Neural progenitor cell (in vitro differentiated cells): ENCODE results near the gene ONECUT1.

Experiments used
- EZH2 ChIP-seq: fragments of 200-600 bp; sonication (generic); IDR thresholded peaks from 2 replicates; pipeline ENCODE4 v1.6.1; 2017; ENCODE audit warnings: antibody characterized with exemption, mild to moderate bottlenecking, moderate library complexity
- EZH2phosphoT487 ChIP-seq: fragments of 200-600 bp; sonication (generic); IDR thresholded peaks from 2 replicates; pipeline ENCODE4 v1.6.1; 2017; ENCODE audit warnings: antibody characterized with exemption
- TF ChIP-seq, protein P1 (sequence below): fragments of 200-600 bp; sonication (generic); IDR thresholded peaks from 2 replicates; pipeline ENCODE4 v1.5.1; 2017; ENCODE audit warnings: antibody characterized with exemption, mild to moderate bottlenecking

DNA sequence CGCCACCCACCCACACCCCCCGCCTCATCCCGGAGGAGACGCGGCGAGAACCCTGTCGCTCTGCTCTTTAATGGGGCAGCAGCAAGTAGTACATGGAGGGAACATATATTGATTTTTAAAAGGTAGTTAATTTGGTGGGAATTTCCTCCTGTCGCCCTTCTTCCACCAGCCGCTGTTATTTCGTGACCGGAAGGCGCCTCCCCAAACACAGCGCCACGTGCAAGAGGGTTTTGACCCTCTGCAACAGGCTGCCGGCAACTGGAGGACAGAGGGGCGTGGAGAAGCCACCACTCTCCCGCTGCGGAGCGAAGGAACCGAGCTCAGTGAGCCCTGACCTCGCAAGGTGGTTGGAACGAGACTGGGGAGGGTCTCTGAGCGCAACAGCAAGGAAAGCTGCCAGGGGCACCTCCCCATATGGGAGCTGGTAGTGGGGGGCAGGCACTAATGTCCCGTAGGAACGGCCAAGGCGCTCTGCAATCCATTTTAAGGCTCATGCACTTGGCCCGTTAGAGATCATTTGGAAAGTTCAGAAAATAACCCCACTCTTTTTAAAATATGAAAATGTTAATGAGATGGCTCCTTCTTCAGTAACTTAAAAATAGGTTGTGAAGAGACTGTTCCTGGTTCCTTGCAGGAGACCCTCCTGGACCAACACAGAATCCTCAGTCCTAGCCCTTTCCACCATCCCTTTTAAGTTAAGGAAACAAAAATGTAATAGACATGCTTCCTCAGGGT is 4.3 kb downstream of the ONECUT1 start:
- TF ChIP-seq, protein P1, sequence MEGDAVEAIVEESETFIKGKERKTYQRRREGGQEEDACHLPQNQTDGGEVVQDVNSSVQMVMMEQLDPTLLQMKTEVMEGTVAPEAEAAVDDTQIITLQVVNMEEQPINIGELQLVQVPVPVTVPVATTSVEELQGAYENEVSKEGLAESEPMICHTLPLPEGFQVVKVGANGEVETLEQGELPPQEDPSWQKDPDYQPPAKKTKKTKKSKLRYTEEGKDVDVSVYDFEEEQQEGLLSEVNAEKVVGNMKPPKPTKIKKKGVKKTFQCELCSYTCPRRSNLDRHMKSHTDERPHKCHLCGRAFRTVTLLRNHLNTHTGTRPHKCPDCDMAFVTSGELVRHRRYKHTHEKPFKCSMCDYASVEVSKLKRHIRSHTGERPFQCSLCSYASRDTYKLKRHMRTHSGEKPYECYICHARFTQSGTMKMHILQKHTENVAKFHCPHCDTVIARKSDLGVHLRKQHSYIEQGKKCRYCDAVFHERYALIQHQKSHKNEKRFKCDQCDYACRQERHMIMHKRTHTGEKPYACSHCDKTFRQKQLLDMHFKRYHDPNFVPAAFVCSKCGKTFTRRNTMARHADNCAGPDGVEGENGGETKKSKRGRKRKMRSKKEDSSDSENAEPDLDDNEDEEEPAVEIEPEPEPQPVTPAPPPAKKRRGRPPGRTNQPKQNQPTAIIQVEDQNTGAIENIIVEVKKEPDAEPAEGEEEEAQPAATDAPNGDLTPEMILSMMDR, result no peak
- TF ChIP-seq EZH2phosphoT487 (peak; percentile 64), EZH2 (peak; percentile 47)
